Suprapubic skin (tissue), 4 donors: ENCODE measurements around the gene KCNJ8. TPM values are rescaled to one million over a fixed set of nuclear protein-coding genes. Genes with fewer than 3 reads are reported as not detected.
"Not testable (repeated sequence)": the region's sequence is repeated elsewhere in the genome, so short reads cannot be mapped to it uniquely, and the experiment has no call there.

Experiments used
- DNase-seq, 2 donors: peaks; one replicate each; pipeline ENCODE4 v3.0.0-alpha.2; 2019; ENCODE audit warnings: low spot score in 2 of 2
- H3K27ac ChIP-seq: fragments of 200-600 bp; sonication (generic); one replicate; pipeline ENCODE4 v1.5.1; 2019
- H3K27me3 ChIP-seq: fragments of 200-600 bp; sonication (generic); one replicate; pipeline ENCODE4 v1.5.1; 2019
- H3K36me3 ChIP-seq: fragments of 200-600 bp; sonication (generic); one replicate; pipeline ENCODE4 v1.5.1; 2019
- H3K4me1 ChIP-seq: fragments of 200-600 bp; sonication (generic); one replicate; pipeline ENCODE4 v1.5.1; 2019
- H3K4me3 ChIP-seq: fragments of 200-600 bp; sonication (generic); one replicate; pipeline ENCODE4 v1.5.1; 2019; ENCODE audit warnings: mild to moderate bottlenecking
- H3K9me3 ChIP-seq: fragments of 200-600 bp; sonication (generic); one replicate; pipeline ENCODE4 v1.5.1; 2019
- CTCF ChIP-seq, 2 donors: fragments of 200-600 bp in 1 of 2; fragments of 450-650 bp in 1 of 2; sonication (generic) in 1 of 2; IDR thresholded peaks; one replicate each; pipeline ENCODE4 v1.5.1; 2016 to 2019; ENCODE audit warnings: antibody characterized with exemption in 2 of 2, mild to moderate bottlenecking in 1 of 2, moderate library complexity in 1 of 2
- EP300 ChIP-seq: sonication (generic); formaldehyde crosslinking; IDR thresholded peaks from one replicate; pipeline ENCODE4 v1.6.1; 2017; ENCODE audit warnings: antibody characterized with exemption
- POLR2A ChIP-seq, 2 donors: fragments of 450-650 bp; IDR thresholded peaks; one replicate each; pipeline ENCODE4 v1.6.1; 2017; ENCODE audit warnings: antibody characterized with exemption in 2 of 2, mild to moderate bottlenecking in 2 of 2, moderate library complexity in 2 of 2
- POLR2AphosphoS5 ChIP-seq, 3 donors: sonication (generic); formaldehyde crosslinking; IDR thresholded peaks; one replicate each; pipeline ENCODE4 v1.6.1; 2017; ENCODE audit warnings: antibody characterized with exemption in 3 of 3
- WGBS: methylation state at CpG from one replicate; pipeline ENCODE4 v1.1.5; 2018; 5-methylcytosine and 5-hydroxymethylcytosine counted together
- total RNA-seq, 4 donors: library from RNA; depleted of rRNA; stranded (reverse); fragments of >200 nt; gene quantifications; one replicate each; pipeline ENCODE4 v1.1.0, GENCODE V29; 2016

KCNJ8 gene
- total RNA-seq, 4 donors from 2014 or later: 1.4 to 7.8 (median 4.0) TPM

GRCh38 chr12:21788089-21788983 is 13.8 kb upstream of the KCNJ8 start:
- DNase-seq: no peak
- Histone ChIP-seq H3K27me3 (no peaks in the 10 kb centered on the region), H3K4me3 (no peak overlapping the region), H3K36me3 (no peaks in the 10 kb centered on the region), H3K4me1 (no peaks in the 10 kb centered on the region), H3K9me3 (no peaks in the 10 kb centered on the region), H3K27ac (no peak overlapping the region)
- TF ChIP-seq POLR2A (IDR thresholded peaks at IDR 0.05) (no peak), EP300 (no peak), POLR2AphosphoS5 (IDR thresholded peaks at IDR 0.05) (no peak), CTCF (IDR thresholded peaks at IDR 0.05) (no peak)
- 80% methylated on average over 7 of the region's 7 CpGs for WGBS

- H3K4me1 ChIP-seq: no peaks in the 10 kb centered on the region
- no peak overlapping the region for H3K4me3 ChIP-seq
- H3K9me3 ChIP-seq: no peaks in the 10 kb centered on the region
- no peaks in the 10 kb centered on the region for H3K36me3 ChIP-seq
- no peaks in the 10 kb centered on the region for H3K27me3 ChIP-seq
- H3K27ac ChIP-seq: no peak overlapping the region
- DNase-seq: no peak
- 71% methylated on average over 3 of the region's 3 CpGs for WGBS
- TF ChIP-seq CTCF (IDR thresholded peaks at IDR 0.05) (no peak), POLR2AphosphoS5 (IDR thresholded peaks at IDR 0.05) (no peak), EP300 (no peak), POLR2A (IDR thresholded peaks at IDR 0.05) (no peak)
Observed at GRCh38 chr12:21786041-21786531, 11.6 kb upstream of the KCNJ8 start.

DNA sequence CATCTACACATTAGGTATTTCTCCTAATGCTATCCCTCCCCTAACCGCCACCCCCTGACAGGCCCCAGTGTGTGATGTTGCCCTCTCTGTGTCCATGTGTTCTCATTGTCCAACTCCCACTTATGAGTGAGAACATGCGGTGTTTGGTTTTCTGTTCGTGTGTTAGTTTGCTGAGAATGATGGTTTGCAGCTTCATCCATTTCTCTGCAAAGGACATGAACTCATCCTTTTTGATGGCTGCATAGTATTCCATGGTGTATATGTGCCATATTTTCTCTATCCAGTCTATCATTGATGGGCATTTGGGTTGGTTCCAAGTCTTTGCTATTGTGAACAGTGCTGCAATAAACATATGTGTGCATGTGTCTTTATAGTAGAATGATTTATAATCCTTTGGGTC is 8.2 kb upstream of the KCNJ8 start:
- not testable (repeated sequence) for H3K4me1 ChIP-seq, H3K4me3 ChIP-seq, DNase-seq, H3K27me3 ChIP-seq, H3K27ac ChIP-seq, H3K36me3 ChIP-seq, H3K9me3 ChIP-seq
- WGBS: 96% methylated on average over 3 of the region's 3 CpGs

GRCh38 chr12:21780786-21781185 is 6.3 kb upstream of the KCNJ8 start:
- Histone ChIP-seq H3K9me3 (no peaks in the 10 kb centered on the region), H3K27me3 (no peaks in the 10 kb centered on the region), H3K4me3 (no peak overlapping the region), H3K27ac (no peak overlapping the region), H3K36me3 (no peaks in the 10 kb centered on the region), H3K4me1 (no peaks in the 10 kb centered on the region)
- WGBS: 58% methylated on average over 3 of the region's 3 CpGs
- DNase-seq: no peak
- TF ChIP-seq POLR2A (IDR thresholded peaks at IDR 0.05): no peak
- TF ChIP-seq EP300: no peak
- no peak for TF ChIP-seq POLR2AphosphoS5 (IDR thresholded peaks at IDR 0.05)
- TF ChIP-seq CTCF (IDR thresholded peaks at IDR 0.05): no peak

GRCh38 chr12:21776175-21776574 is 1.7 kb upstream of the KCNJ8 start:
- Histone ChIP-seq H3K27me3 (peaks cover 20% of the 10 kb centered on the region), H3K4me1 (peaks cover 15% of the 10 kb centered on the region), H3K4me3 (no peak overlapping the region), H3K36me3 (no peaks in the 10 kb centered on the region), H3K9me3 (no peaks in the 10 kb centered on the region), H3K27ac (no peak overlapping the region)
- DNase-seq: no peak
- 86% methylated on average over 3 of the region's 3 CpGs for WGBS
- TF ChIP-seq EP300: no peak
- no peak for TF ChIP-seq POLR2AphosphoS5 (IDR thresholded peaks at IDR 0.05)
- TF ChIP-seq CTCF (IDR thresholded peaks at IDR 0.05): no peak
- TF ChIP-seq POLR2A (IDR thresholded peaks at IDR 0.05): no peak
